PC-3 (cell line): ENCODE measurements around the gene FOXP1.

Experiments
- EZH2 ChIP-seq: fragments of 300-600 bp; sonication (generic); IDR thresholded peaks from one replicate; pipeline ENCODE4 v1.6.1; 2017; ENCODE audit warnings: antibody characterized with exemption, mild to moderate bottlenecking, low read length; ENCODE audit not compliant: unreplicated experiment
- TF ChIP-seq, protein P1 (sequence below): fragments of 300-600 bp; sonication (generic); conservative IDR thresholded peaks from 2 replicates; pipeline ENCODE4 v1.5.1; 2017; ENCODE audit warnings: antibody characterized with exemption, low read depth, mild to moderate bottlenecking, low read length

DNA sequence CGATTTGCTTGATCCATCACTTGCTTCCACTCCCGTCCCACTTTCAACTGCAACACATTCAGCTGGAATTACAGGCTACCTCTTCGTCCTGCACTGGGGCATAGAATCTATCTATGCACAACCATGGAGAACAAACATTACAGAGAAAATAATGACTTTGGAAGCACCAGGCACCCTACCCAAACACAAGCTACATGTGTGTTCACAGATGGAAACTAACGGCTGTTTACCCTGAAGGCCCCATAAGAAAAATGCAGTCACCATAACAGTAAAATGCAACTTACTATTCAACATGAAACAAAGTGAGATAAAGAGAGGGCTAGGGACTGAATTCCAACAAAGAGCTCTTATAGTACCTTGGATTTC is 496.8 kb downstream of the FOXP1 start:
- TF ChIP-seq EZH2 = no peak
- TF ChIP-seq, protein P1, sequence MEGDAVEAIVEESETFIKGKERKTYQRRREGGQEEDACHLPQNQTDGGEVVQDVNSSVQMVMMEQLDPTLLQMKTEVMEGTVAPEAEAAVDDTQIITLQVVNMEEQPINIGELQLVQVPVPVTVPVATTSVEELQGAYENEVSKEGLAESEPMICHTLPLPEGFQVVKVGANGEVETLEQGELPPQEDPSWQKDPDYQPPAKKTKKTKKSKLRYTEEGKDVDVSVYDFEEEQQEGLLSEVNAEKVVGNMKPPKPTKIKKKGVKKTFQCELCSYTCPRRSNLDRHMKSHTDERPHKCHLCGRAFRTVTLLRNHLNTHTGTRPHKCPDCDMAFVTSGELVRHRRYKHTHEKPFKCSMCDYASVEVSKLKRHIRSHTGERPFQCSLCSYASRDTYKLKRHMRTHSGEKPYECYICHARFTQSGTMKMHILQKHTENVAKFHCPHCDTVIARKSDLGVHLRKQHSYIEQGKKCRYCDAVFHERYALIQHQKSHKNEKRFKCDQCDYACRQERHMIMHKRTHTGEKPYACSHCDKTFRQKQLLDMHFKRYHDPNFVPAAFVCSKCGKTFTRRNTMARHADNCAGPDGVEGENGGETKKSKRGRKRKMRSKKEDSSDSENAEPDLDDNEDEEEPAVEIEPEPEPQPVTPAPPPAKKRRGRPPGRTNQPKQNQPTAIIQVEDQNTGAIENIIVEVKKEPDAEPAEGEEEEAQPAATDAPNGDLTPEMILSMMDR = no peak
